GM21423 (cell line): Measurements from ENCODE around the gene SYNE4.
"Not testable (repeated sequence)": the region's sequence is repeated elsewhere in the genome, so short reads cannot be mapped to it uniquely, and the experiment has no call there.

Source experiments
- ATAC-seq: cut with Tn5 transposase; IDR thresholded peaks from one replicate; pipeline ENCODE4 v1.9.1; 2021; ENCODE audit warnings: mild to moderate bottlenecking, moderate library complexity; ENCODE audit not compliant: unreplicated experiment

SYNE4 gene

DNA sequence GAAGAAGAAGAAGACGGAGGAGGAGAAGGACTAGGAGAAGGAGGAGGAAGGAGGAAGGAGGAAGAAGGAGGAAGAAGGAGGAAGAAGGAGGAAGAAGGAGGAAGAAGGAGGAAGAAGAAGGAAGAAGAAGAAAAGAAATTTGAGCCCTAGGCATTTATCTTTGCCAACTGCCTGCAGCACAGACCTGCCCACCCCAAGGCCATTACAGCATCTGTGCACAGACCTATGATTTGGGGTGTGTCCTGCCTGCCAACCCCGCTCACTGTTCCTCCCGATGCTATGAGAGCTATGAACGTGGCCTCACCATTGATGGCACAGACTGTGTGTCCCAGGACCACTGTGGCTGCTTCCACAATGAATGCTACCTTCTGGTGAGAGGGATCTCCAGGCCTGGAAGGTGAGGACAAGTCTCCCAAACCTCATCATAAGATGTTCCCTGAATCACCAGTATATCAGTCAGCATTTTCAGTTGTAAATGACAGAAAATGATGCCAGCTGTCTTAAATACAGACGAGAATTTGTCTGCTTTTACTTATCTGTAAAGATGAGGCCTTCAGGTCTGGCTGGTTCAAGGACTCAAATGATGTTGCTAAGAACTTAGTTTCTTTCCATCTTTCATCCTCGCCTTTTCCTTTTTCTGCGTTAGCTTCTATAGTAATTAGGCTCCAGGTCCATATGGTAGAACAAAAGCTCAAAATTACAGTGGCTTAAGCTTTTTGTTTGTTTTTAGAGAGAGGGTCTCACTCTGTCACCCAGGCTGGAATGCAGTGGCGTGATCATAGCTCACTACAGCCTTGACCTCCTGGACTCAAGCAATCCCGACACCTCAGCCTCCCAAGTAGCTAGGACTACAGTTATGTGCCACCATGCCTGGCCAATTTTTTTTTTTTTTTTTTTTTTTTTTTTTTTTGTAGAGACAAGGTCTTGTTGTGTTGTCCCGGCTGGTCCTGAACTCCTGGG, 17.6 kb downstream of the SYNE4 start:
- no peak for ATAC-seq

DNA sequence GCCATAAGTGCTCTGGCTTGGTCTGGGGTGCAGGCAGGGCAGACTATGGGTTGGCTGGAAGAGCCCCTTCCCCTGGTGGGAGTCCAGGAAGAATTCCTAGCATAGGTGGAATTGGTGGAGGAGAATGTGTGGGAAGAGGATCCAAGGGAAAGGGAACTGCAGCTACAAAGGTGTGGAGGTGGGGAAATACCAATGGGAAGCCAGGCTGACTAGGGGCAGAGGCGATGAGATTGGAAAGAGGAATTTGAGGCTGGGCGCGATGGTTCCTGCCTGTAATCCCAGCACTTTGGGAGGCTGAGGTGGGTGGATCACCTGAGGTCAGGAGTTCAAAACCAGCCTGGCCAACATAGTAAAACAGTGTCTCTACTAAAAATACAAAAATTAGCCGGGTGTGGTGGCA, 18.5 kb downstream of the SYNE4 start:
- no peak for ATAC-seq

DNA sequence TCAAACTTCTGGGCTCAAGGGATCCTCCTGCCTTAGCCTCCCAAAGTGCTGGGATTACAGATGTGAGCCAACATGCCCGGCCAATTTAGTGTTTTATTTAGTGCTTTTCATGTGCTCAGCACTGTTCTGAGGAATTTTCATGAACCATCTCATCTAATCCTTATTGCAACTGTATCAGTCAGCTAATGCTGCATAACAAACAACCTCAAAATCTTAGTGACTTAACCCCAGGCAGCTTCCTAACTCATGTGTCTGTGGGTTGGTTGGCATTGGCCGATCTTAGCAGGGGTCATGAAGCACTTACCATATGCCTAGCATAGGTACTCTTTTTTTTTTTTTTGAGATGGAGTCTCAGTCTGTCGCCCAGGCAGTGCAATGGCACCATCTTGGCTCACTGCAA, 19.8 kb downstream of the SYNE4 start:
- ATAC-seq = no peak

DNA sequence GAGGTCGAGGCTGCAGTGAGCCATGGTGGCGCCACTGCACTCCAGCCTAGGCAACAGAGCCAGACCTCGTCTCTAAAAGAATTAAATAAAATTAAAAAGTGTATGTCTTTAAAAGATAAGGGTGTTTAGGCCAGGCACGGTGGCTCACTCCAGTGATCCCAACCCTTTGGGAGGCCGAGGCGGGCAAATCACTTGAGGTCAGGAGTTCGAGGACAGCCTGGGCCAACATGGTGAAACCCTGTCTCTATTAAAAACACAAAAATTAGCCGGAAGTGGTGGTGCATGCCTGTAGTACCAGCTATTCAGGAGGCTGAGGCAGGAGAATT, 21.1 kb downstream of the SYNE4 start:
- ATAC-seq = no peak

DNA sequence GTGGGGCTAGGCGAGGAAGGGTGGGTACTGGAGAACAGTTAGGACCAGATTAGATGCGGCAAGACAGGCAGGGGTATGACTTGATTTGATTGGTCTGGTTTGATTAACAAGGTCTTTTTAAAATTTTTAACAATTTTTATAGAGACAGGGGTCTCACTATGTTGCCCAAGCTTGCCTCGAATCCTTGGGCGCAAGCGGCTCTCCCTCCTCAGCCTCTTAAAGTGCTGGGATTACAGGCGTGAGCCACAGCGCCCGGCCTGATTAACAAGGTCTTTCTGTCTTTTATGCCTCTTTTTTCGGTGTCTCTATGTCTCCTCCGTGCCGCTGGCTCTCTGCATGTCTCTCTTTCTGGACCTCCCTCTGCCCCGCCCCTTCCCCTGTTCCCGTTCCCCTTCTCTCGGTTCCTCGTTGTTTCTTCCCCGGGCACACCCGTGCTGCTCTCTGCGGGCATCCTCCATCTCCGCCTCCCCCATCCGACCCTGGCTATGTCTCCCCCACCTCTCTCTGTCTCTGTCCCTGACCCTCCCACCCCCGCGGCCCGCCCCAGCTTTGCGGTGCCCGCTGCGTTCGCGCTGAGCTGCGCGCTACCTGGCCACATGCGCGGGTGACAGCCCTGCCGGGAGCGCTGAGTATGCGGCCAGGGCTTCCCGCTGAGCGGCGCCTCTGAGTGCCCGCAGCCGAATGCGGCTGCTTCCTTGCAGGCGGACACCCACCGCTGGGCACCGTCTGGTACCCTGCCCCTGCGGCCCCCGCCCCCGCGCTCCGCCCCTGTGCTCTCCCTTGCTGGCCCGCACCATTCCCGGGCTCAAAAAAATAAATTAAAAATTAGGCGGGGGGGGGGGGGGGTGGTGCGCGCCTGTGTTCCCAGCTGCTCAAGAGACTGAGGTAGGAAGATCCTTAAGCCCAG, 21.7 kb downstream of the SYNE4 start:
- no peak for ATAC-seq

DNA sequence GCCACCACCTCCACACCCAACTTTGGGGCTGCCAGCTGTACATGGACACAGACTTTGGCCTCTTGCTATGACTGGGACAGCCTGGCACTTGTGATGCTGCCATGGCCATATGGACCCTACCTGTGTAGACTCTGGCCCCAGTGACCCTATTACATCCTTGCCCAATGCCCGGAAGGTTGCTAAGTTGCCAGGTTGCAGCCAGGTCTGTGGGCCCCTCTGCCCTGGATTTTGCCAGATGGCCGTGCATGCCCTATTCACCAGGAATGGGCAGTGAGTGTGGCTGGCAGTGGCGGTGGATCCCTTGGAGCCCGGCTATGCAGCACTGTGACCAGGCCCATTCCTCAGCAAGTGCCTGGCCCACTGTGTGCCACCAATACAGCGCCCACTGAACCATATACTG, 22.5 kb downstream of the SYNE4 start:
- no peak for ATAC-seq

DNA sequence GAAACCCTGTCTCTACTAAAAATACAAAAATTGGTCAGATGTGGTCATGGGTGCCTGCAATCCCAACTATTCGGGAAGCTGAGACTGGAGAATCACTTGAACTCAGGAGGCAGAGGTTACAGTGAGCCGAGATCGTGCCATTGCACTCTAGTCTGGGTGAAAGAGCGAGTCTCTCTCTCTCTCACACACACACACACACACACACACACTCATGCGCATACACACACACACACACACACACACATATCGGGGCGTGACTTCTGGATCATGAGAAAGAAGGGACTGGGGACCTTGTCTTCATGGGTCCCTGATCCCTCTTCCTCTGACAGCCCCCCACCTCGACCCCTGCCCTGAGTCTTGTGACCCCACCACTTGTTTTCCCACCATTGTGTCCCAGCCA, 25.4 kb downstream of the SYNE4 start:
- no peak for ATAC-seq

DNA sequence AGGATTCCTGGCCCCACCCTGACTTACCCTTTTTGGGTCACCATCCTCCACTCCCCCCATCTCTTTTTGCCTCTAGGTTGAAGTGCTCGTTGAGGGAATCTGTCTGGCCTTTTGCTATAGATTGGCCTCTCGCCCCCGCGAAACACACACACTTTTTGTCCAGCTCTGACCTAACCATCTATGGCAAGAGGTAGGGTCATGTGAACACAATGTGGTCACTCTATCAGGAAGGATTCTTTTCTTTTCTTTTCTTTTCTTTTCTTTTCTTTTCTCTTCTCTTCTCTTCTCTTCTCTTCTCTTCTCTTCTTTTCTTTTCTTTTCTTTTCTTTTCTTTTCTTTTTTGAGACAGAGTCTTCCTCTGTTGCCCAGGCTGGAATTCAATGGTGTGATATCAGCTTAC, 27.6 kb downstream of the SYNE4 start:
- ATAC-seq = not testable (repeated sequence)

DNA sequence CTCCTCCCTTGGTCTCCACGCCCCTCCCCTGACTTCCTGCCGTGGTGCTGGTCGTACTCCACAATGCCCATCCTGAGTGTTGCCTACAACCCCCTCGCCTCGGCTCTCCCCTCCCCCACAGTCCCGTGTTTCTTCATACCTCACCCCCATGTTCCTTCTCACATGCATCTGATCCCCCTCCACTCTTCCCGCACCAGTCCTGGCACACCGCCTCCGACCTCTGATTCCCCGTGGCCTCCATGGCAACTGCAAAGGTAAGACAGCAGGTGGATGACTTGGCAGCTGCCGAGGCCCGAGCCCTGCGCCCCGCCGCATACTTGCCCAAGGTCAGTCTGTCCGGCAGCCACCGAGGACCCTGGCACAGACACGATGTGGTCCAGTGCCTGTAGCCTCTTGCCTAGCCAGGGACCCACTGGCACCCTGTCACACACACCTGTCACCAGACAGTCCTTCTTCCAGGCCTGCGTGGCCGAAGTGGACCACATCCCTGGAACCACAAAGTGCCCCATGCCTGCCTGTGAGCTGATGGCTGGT, 29.7 kb downstream of the SYNE4 start:
- no peak for ATAC-seq

DNA sequence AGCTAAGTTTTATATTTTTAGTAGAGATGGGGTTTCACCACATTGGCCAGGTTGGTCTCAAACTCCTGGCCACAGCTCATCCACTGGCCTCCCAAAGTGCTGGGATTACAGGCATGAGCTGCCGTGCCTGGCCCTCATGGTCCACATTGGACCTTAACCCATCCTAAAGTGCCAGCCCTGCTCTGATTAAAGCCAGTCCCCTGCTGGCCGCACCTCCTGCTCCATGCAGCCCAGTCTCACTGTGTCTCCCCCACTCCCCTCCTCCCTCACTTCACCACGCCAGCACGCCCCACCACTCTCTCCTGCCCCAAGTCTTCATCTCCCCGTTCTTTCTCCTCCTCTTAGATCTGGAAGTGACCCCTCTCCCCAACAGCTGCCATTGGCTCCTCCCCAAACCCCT, 30.3 kb downstream of the SYNE4 start:
- no peak for ATAC-seq

DNA sequence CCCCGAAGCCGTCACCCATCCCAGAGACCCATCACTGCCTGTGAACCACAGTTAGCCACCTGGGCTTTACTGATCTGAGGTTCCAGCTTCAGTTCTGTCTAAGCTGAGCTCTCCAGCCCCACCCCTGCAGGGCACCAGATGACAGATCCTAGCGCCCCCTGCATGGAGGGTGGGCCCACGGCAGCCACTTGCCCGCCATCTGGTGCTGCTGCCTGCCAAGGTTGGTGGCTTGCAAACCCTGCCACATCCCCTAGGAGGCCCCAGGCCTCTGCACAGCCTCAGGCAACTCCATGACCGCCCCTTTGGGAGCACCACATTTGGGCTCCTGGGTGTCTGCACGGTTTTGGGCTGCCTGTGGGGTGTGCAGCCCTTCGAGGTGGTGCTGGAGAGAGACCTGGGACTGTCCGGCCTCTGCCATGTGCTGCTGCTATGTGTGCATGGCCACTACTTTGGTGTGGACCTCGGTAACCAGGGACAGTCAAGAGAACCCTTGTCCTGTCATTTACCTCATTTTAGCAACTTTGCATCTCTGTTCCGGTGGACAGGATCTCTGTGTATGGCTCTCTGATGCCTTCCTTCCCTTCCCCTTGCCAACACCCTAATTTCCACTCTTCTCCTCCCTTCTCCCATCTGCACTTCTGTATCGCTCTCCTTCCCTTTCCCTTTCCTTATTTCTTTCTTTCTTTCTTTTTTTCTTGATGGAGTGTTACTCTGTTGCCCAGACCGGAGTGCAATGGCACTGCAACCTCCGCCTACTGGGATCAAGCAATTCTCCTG, 31.0 kb downstream of the SYNE4 start:
- ATAC-seq = no peak

DNA sequence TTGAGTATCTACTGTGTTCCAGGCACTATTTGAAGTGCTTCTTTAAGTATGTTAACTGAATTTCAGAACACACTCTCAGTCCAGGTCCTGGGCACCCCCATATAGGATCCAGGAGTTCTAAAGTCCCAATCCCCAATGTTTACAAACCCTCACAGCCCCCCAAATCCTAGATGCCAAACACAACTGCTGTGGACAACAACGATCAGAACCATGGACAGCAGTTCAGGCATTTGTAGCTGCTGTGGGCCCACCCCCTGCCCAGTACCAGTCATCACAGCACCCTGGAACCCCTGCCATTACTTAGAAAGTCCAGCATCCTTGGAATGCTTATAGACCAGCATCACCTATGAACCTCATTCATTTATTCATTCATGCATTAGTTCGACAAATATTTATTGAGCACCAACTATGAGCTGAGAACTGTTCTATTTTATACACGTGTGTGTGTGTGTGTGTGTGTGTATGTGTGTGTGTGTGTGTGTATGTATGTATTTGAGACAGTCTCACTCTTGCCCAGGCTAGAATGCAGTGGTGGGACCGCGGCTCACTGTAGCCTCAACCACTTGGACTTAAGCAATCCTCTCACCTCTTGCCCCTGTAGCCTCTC, 32.9 kb downstream of the SYNE4 start:
- no peak for ATAC-seq

DNA sequence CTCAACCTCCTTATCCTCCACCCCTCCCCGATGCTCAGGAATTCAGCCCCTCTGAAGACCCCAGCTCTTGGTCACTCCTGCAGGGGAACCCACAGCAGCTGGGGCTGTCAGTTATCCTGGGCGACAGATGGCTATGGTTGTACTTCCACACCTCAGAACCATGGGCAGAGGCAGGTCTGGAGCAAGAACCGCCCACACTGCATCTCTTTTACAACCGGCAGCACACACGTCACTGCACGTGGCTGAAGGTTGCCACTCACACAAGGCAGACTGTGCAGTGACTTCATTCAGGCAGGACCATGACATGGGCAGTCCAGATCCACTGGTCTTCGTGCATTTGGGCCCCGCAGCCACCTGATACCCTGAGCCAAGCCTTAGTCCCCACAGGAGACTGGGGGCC, 35.1 kb downstream of the SYNE4 start:
- ATAC-seq = no peak

DNA sequence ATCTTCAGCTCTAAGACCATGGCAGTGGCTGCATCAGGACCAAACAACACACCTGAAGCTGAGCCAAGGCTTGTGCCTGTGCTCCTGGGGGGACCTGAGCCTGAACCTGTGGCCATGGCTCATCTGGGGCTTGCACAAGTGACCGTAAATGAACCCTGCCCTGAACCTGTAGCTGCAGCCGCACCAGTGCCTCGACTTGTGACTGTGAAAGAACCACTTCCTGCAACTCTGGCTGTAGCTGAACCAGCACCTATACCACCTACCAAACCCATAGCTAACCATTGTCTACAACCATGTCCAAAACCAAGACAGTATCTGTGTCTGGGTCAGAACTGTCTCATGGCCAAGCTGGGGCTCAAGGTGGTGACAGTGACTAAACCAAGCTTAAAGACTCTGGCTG, 41.8 kb downstream of the SYNE4 start:
- ATAC-seq = no peak

DNA sequence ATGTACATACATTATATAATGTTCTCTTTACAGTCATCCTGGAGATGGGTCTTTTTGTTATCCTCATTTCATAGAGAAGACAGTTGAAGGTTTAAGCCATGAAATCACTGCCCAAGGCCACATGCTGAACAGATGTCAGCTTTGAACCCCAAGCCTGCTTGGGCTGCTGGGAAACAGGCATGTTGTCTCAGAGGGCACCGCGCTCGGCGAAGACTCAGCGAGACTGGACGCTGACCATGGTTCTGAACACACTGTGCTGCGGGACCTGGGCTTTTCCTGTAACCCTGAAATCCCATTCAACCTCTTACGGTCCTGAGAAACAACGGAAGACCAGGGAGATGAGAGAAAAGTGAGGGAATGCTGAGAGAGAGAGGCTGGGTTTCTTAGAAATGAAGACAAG, 45.1 kb downstream of the SYNE4 start:
- ATAC-seq = no peak

DNA sequence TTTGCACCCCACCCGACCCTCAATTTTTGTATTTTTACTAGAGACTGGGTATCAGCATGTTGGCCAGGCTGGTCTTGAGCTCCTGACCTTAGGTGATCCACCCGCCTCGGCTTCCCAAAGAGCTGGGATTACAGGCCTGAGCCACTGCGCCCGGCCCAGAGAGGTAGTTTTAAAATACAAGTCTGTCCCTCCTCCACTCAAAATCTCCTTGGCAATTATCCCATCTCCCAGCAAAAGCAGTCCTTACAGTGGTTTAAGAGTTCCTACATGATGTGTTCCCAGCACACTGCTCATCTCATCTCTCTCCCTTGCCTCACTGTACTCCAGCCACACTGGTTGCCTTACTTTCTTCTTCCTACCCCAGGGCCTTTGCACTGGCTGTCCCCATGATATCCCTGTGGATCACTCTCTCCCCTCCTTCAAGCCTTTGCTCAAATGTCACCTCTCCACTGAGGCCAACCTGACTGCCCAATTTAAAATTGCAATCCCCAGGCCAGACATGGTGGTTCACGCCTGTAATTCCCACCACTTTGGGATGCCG, 48.1 kb downstream of the SYNE4 start:
- ATAC-seq = no peak

DNA sequence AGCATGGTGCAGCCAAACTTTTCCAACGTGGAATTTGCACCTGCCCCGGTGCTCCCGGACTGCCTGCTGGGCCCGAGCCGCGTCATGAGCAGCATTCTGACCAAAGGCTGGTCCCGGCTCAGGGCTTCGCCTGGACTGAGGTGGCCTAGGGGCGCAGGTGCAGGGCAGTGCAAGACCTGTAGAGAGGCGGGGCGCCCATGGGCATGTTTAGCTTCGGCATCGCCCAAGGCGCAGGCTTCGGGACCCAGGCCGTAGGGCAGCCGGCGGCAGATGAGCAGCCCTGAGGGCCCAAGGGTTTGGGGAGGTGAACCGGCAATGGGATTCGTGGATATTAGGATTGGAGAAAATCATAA, 48.7 kb downstream of the SYNE4 start:
- ATAC-seq = no peak

DNA sequence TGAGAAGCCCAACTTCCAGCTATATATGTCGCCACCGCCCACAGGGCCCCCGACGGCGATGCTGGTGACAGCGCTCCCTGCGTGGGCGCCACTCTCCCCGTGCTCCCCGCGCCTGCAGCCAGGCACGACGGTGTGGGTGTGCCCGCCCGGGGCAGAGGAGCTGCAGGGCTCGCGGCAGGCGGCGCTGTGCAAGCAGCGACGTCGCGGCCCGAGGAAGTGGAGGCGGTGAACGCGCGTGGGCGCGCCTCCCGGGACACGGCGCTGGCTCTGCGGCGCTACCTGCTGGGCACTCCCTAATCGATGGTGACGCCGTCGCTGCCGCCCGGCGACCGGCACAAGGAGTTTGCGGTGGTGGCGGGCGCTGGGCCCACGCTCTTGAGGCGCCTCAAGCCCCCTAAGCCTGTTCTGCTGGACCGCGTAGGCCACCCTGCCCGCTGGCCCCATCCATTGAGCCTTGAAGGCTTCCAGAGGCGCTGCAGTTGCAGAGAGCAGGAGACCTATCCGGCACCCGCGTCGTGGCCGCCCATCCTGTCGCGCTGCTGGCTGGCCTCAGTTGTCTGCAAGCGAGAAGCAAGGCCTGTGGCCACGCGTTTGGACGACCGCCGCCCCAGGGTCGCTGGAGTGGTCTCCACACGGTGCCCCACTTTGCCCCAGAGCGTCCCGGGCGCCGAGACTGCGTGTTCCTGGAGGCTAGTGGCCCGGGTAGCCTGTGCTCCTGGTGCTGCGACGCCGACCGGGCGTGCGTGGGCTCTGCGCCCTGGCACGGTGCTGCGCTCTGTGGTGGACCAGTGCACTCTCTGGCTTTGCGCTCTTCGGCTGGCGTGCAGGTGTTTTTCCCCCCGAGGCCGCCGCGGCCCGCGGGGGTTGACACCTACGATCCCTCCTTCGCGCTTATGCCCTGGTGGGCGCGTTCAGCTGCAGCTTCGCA, 49.3 kb downstream of the SYNE4 start:
- no peak for ATAC-seq

DNA sequence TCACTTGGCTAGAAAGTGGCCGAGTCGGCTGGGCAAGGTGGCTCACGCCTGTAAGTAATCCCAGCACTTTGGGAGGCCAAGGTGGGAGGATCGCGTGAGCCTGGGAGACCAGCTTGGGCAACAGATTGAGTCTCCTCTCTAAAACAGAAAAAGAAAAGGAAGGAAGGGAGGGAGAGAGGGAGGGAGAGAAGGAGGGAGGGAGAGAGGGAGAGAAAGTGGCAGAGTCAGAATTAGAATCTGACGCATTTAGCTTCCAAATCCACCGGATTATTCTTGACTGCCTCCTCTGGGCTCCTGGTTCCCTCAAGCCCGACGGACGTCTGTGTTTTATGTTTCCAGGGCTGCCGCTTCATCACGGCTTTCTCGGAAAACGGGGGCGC, 50.0 kb downstream of the SYNE4 start:
- no peak for ATAC-seq
